K562 (cell line): ENCODE data around the gene VPS37D.

Experiments
- KDM4B ChIP-seq, 2 experiments: fragments of 450-650 bp in 1 of 2; sonication (generic) in 1 of 2; IDR thresholded peaks; 2 replicates each; pipeline ENCODE4 v1.6.1; 2016 to 2017; ENCODE audit warnings: borderline replicate concordance in 2 of 2, antibody characterized with exemption in 1 of 2, low read depth in 1 of 2, mild to moderate bottlenecking in 1 of 2
- KDM5B ChIP-seq: fragments of 200-600 bp; sonication (generic); IDR thresholded peaks from 2 replicates; pipeline ENCODE4 v1.6.1; 2012; ENCODE audit warnings: low read depth, mild to moderate bottlenecking, moderate library complexity, low read length, control low read depth, inconsistent platforms; ENCODE audit not compliant: insufficient replicate concordance
- POLR2AphosphoS5 ChIP-seq: IDR thresholded peaks from 2 replicates; pipeline ENCODE4 v1.6.1; 2011; ENCODE audit warnings: mild to moderate bottlenecking, low read depth, low read length, moderate library complexity; ENCODE audit not compliant: control insufficient read depth, insufficient read depth
- RHOXF2B ChIP-seq: fragments of 250-450 bp; sonication (Bioruptor Pico); conservative IDR thresholded peaks from 2 replicates; pipeline ENCODE4 v1.5.1; 2021
- SP2 ChIP-seq: IDR thresholded peaks from 2 replicates; pipeline ENCODE4 v1.6.1; 2011; ENCODE audit warnings: mild to moderate bottlenecking, low read depth, low read length, moderate library complexity; ENCODE audit not compliant: poor library complexity, severe bottlenecking; ENCODE audit errors: extremely low read depth
- ZEB2 ChIP-seq: fragments of 450-650 bp; IDR thresholded peaks from 2 replicates; pipeline ENCODE4 v1.6.1; 2016
- TF ChIP-seq, protein P1 (sequence below): IDR thresholded peaks from 2 replicates; pipeline ENCODE4 v1.6.1; 2012; ENCODE audit warnings: low read depth, low read length, improper control_type of control experiment, borderline replicate concordance
- TF ChIP-seq, protein P2 (sequence below): fragments of 150-350 bp; conservative IDR thresholded peaks from 2 replicates; pipeline ENCODE4 v1.6.1; 2014; ENCODE audit warnings: low read length

DNA sequence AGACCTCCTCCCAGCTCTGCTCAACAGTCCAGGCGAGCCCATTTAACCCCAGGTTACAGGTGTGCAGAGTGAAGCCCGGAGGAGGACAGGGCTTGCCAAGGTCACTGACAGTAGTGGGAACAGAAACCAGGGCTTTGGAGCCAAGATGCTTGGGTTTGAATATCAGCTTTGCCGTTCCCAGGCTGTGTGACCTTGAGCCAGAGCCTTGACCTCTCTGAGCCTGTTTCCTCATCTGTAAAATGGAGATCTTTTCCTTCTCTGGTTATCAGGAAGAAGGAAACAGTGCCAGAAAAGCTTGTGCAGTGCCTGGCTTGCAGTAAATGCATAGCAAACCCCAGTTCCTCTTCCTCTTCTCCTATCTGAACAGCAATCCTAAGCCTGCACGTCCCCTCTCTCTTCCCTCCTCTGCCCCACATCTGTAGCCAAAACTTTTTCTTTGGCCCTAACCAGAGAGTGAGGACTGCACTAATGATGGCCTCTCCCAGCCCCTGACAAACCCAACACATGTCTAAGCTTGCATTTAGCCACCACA is 21.9 kb upstream of the VPS37D start:
- TF ChIP-seq KDM4B (IDR thresholded peaks at IDR 0.05; ENCODE audit: borderline replicate concordance in 2 of 2, low read depth in 1 of 2) (no peak), POLR2AphosphoS5 (no peak), SP2 (no peak), KDM5B (no peak), ZEB2 (no peak), RHOXF2B (CRISPR knock-in tag) (no peak)
- TF ChIP-seq, protein P1, sequence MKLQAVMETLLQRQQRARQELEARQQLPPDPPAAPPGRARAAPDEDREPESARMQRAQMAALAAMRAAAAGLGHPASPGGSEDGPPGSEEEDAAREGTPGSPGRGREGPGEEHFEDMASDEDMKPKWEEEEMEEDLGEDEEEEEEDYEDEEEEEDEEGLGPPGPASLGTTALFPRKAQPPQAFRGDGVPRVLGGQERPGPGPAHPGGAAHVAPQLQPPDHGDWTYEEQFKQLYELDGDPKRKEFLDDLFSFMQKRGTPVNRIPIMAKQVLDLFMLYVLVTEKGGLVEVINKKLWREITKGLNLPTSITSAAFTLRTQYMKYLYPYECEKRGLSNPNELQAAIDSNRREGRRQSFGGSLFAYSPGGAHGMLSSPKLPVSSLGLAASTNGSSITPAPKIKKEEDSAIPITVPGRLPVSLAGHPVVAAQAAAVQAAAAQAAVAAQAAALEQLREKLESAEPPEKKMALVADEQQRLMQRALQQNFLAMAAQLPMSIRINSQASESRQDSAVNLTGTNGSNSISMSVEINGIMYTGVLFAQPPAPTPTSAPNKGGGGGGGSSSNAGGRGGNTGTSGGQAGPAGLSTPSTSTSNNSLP: no peak
- TF ChIP-seq, protein P2, sequence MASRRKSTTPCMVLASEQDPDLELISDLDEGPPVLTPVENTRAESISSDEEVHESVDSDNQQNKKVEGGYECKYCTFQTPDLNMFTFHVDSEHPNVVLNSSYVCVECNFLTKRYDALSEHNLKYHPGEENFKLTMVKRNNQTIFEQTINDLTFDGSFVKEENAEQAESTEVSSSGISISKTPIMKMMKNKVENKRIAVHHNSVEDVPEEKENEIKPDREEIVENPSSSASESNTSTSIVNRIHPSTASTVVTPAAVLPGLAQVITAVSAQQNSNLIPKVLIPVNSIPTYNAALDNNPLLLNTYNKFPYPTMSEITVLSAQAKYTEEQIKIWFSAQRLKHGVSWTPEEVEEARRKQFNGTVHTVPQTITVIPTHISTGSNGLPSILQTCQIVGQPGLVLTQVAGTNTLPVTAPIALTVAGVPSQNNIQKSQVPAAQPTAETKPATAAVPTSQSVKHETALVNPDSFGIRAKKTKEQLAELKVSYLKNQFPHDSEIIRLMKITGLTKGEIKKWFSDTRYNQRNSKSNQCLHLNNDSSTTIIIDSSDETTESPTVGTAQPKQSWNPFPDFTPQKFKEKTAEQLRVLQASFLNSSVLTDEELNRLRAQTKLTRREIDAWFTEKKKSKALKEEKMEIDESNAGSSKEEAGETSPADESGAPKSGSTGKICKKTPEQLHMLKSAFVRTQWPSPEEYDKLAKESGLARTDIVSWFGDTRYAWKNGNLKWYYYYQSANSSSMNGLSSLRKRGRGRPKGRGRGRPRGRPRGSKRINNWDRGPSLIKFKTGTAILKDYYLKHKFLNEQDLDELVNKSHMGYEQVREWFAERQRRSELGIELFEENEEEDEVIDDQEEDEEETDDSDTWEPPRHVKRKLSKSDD: no peak
